Transverse colon (tissue), 4 donors: ENCODE measurements around the gene ITGB8. TPM values are rescaled to one million over a fixed set of nuclear protein-coding genes. Genes with fewer than 3 reads are reported as not detected.

Source experiments
- DNase-seq: peaks from one replicate; pipeline ENCODE4 v3.0.0-alpha.2; 2019
- H3K27ac ChIP-seq, 4 donors: fragments of 200-600 bp; sonication (generic); 2 replicates each; pipeline ENCODE4 v1.5.1; 2016 to 2018; ENCODE audit warnings: inconsistent platforms in 4 of 4
- H3K27me3 ChIP-seq: fragments of 200-600 bp; sonication (generic); 2 replicates; pipeline ENCODE4 v1.5.1; 2017; ENCODE audit warnings: inconsistent platforms
- H3K36me3 ChIP-seq, 4 donors: fragments of 200-600 bp; sonication (generic); 2 replicates each; pipeline ENCODE4 v1.5.1; 2017 to 2019; ENCODE audit warnings: inconsistent platforms in 4 of 4
- H3K4me1 ChIP-seq, 4 donors: fragments of 200-600 bp; sonication (generic); 2 replicates each; pipeline ENCODE4 v1.5.1; 2017 to 2020; ENCODE audit warnings: inconsistent platforms in 4 of 4
- H3K4me3 ChIP-seq, 4 donors: fragments of 200-600 bp; sonication (generic); 1 replicate in 1 of 4; 2 replicates in 3 of 4; pipeline versions ENCODE4 v1.5.1 to v1.6.1; 2017 to 2019; ENCODE audit warnings: inconsistent platforms in 4 of 4
- H3K9me3 ChIP-seq, 2 donors: fragments of 200-600 bp; sonication (generic); 2 replicates each; pipeline ENCODE4 v1.5.1; 2017 to 2019; ENCODE audit warnings: inconsistent platforms in 2 of 2
- EP300 ChIP-seq: sonication (generic); formaldehyde crosslinking; IDR thresholded peaks from one replicate; pipeline ENCODE4 v1.6.1; 2017; ENCODE audit warnings: antibody characterized with exemption, low read depth
- POLR2A ChIP-seq: fragments of 450-650 bp; IDR thresholded peaks from one replicate; pipeline ENCODE4 v1.6.1; 2016; ENCODE audit warnings: antibody characterized with exemption, mild to moderate bottlenecking, moderate library complexity
- POLR2AphosphoS5 ChIP-seq, 3 donors: sonication (generic); formaldehyde crosslinking; IDR thresholded peaks; one replicate each; pipeline ENCODE4 v1.6.1; 2016; ENCODE audit warnings: antibody characterized with exemption in 3 of 3
- WGBS, 2 donors: methylation state at CpG; one replicate each; pipeline ENCODE4 v1.1.5; 2018; ENCODE audit warnings: low coverage in 1 of 2; 5-methylcytosine and 5-hydroxymethylcytosine counted together
- in situ Hi-C, 4 donors: fragments of 200-750 bp; cut with MboI; loops; one replicate each; pipeline versions ENCODE4 v1.15.0 to v1.15.1; 2017; ENCODE audit warnings: low sequenced_read_pairs in 3 of 4, low pct_ligation_motif_present in 1 of 4, low pct_unique_long_range_greater_than_20kb in 1 of 4
- intact Hi-C: fragments of 100-400 bp; cut with DNase I; formaldehyde crosslinking; loops from one replicate; pipeline ENCODE4 v1.15.1; 2023; ENCODE audit warnings: low total_unique reads
- total RNA-seq, 4 donors: library from RNA; depleted of rRNA; stranded (reverse); fragments of >200 nt; gene quantifications; one replicate each; pipeline ENCODE4 v1.1.0, GENCODE V29; 2016
- TF ChIP-seq, protein P1 (sequence below), 5 experiments: fragments of 200-600 bp in 3 of 5; fragments of 450-650 bp in 2 of 5; sonication (generic) in 3 of 5; IDR thresholded peaks; 1 replicate in 2 of 5; 2 replicates in 3 of 5; pipeline ENCODE4 v1.5.1; 2016 to 2017; ENCODE audit warnings: antibody characterized with exemption in 5 of 5, inconsistent platforms in 3 of 5, mild to moderate bottlenecking in 2 of 5, moderate library complexity in 1 of 5

Gene ITGB8
- total RNA-seq, 4 donors from 2014 or later = 3.0 to 14.0 (median 8.6) TPM

- Histone ChIP-seq H3K36me3 (no peaks in the 10 kb centered on the region), H3K27ac (no peak overlapping the region), H3K4me3 (no peak overlapping the region), H3K4me1 (peaks cover 0 to 30% (median 17%) of the 10 kb centered on the region in 4 donors), H3K9me3 (no peaks in the 10 kb centered on the region), H3K27me3 (no peaks in the 10 kb centered on the region)
- no peak for TF ChIP-seq POLR2AphosphoS5 (IDR thresholded peaks at IDR 0.05)
- TF ChIP-seq EP300 = no peak
- TF ChIP-seq, protein P1, sequence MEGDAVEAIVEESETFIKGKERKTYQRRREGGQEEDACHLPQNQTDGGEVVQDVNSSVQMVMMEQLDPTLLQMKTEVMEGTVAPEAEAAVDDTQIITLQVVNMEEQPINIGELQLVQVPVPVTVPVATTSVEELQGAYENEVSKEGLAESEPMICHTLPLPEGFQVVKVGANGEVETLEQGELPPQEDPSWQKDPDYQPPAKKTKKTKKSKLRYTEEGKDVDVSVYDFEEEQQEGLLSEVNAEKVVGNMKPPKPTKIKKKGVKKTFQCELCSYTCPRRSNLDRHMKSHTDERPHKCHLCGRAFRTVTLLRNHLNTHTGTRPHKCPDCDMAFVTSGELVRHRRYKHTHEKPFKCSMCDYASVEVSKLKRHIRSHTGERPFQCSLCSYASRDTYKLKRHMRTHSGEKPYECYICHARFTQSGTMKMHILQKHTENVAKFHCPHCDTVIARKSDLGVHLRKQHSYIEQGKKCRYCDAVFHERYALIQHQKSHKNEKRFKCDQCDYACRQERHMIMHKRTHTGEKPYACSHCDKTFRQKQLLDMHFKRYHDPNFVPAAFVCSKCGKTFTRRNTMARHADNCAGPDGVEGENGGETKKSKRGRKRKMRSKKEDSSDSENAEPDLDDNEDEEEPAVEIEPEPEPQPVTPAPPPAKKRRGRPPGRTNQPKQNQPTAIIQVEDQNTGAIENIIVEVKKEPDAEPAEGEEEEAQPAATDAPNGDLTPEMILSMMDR (IDR thresholded peaks at IDR 0.05) = no peak
- no peak for TF ChIP-seq POLR2A
- in situ Hi-C loops = no loop called here
- DNase-seq = no peak
- intact Hi-C loops = no loop called here
- WGBS, 2 donors = 63 to 76% methylated on average over 2 to 4 of the region's 4 CpGs
Observed at GRCh38 chr7:20352573-20353306, 22.0 kb downstream of the ITGB8 start.

DNA sequence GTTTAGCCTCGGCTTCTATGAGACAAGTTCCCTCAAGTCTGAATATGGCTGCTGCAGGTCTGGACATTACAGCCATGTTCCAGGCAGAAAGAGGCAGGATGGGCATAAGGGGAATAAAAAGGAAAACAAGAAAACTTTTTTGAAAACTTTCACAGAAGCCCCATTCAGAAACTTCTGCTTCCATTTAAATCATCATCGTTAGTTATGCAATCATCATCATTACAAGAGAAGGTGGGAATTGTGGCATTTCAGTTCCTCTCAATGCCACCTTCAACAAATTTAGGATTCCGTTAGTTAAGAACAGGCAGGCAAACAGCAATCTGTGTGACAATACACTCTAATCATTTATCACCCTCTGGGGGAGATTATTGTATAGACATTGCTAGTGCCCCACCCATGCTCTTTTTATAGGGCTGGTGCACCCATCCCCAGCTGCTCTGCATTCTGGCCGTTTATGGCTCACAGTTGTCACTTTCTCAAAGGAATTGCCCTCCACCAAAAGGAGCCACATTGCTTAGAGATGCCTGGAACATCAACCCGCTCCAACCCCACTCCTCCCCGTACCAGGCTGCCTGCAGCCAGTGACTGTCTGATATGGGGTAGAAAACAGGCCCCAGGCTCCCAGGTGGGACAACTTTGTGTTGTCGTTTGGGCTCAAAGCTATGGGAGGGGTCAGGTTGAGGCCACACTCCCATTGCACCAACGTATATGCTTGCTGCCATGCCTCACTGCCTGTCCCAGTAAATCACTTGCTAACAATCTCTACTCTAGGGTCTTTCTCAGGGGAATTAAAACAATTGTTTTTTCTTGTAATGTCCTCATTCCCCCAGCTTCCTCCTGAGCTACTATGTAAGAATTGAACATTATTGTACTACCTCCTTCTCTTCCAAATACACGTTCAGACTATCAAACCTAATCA, 24.2 kb downstream of the ITGB8 start:
- in situ Hi-C loops = no loop called here
- DNase-seq = no peak

GRCh38 chr7:20358106-20358505, 27.4 kb downstream of the ITGB8 start:
- H3K4me3 ChIP-seq = no peak overlapping the region
- H3K27ac ChIP-seq = no peak overlapping the region
- TF ChIP-seq, protein P1 (IDR thresholded peaks at IDR 0.05) = no peak
- TF ChIP-seq POLR2A (no peak), POLR2AphosphoS5 (IDR thresholded peaks at IDR 0.05) (no peak), EP300 (no peak)
- H3K36me3 ChIP-seq = no peaks in the 10 kb centered on the region
- WGBS, 2 donors = 87 to 91% methylated on average over 3 of the region's 3 CpGs
- H3K27me3 ChIP-seq = no peaks in the 10 kb centered on the region
- H3K4me1 ChIP-seq = peaks cover 0 to 7% (median under 1%) of the 10 kb centered on the region in 4 donors
- intact Hi-C loops = no loop called here
- no peak for DNase-seq
- H3K9me3 ChIP-seq = no peaks in the 10 kb centered on the region
- in situ Hi-C loops = no loop called here

More for the DNA sequence above, 24.2 kb downstream of the ITGB8 start:
- Histone ChIP-seq H3K9me3 (no peaks in the 10 kb centered on the region), H3K27me3 (no peaks in the 10 kb centered on the region), H3K4me3 (no peak overlapping the region), H3K27ac (no peak overlapping the region), H3K4me1 (peaks cover 0 to 30% (median 17%) of the 10 kb centered on the region in 4 donors), H3K36me3 (no peaks in the 10 kb centered on the region)
- no peak for TF ChIP-seq EP300
- no peak for TF ChIP-seq POLR2AphosphoS5 (IDR thresholded peaks at IDR 0.05)
- TF ChIP-seq, protein P1 (IDR thresholded peaks at IDR 0.05) = no peak
- TF ChIP-seq POLR2A = no peak
- 58 to 64% methylated on average over 6 to 9 of the region's 9 CpGs for WGBS, 2 donors
- intact Hi-C loops = no loop called here

- intact Hi-C loops = no loop called here
- in situ Hi-C loops = no loop called here
- WGBS, 2 donors = 77 to 86% methylated on average over 3 of the region's 3 CpGs
Observed at GRCh38 chr7:20358762-20359282, 28.1 kb downstream of the ITGB8 start.

More at GRCh38 chr7:20358762-20359282, 28.1 kb downstream of the ITGB8 start:
- Histone ChIP-seq H3K9me3 (no peaks in the 10 kb centered on the region), H3K27ac (no peak overlapping the region), H3K4me1 (peaks cover 0 to 4% (median 0%) of the 10 kb centered on the region in 4 donors), H3K27me3 (no peaks in the 10 kb centered on the region), H3K36me3 (no peaks in the 10 kb centered on the region), H3K4me3 (no peak overlapping the region)
- DNase-seq = no peak
- TF ChIP-seq POLR2AphosphoS5 (IDR thresholded peaks at IDR 0.05) (no peak), POLR2A (no peak)
- TF ChIP-seq, protein P1 (IDR thresholded peaks at IDR 0.05) = no peak
